HEK293 (cell line): Measurements from ENCODE around the gene TAOK3.

Experiments
- ZNF175 ChIP-seq: fragments of 450-650 bp; formaldehyde crosslinking; IDR thresholded peaks from 2 replicates; pipeline ENCODE4 v1.5.1; 2016; ENCODE audit warnings: missing biosample characterization, missing genetic modification characterization
- ZNF394 ChIP-seq: fragments of 450-650 bp; formaldehyde crosslinking; IDR thresholded peaks from 2 replicates; pipeline ENCODE4 v1.5.1; 2016; ENCODE audit warnings: missing biosample characterization, missing genetic modification characterization, mild to moderate bottlenecking, moderate library complexity, borderline replicate concordance
- ZNF416 ChIP-seq: fragments of 450-650 bp; formaldehyde crosslinking; IDR thresholded peaks from 2 replicates; pipeline ENCODE4 v1.5.1; 2016; ENCODE audit warnings: missing biosample characterization, missing genetic modification characterization
- ZNF610 ChIP-seq: fragments of 450-650 bp; formaldehyde crosslinking; IDR thresholded peaks from 2 replicates; pipeline ENCODE4 v1.5.1; 2016; ENCODE audit warnings: missing biosample characterization, missing genetic modification characterization, borderline replicate concordance

DNA sequence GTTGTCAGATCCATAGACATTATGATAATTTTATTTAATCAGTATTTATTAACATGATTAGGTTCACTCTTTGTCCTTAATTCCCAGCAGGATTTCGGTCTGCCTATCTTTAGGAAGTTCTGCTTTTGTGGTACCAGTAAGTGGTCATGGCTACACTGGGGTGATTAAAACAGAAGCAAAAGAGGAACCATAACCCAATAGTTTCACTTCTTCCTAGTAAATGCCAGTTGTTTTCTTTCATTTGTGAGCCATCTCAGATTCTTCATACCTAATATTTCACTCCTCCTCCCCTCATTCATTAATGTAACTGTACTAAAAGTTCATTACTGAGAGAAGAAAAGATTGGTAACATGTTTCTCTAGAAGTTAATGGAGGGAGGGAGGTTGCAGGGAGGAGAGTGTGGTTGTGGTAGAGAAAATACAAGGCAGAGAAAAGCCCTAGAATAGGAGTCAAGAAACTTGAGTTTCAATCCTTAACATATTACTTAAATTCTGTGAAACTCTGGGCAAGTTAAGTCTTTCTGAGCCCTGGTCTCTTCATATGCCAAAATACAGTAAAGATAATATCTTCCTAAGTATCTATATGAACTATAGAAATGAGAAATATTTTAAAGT is 135.5 kb downstream of the TAOK3 start:
- TF ChIP-seq ZNF394 (tag by site-specific recombination) (no peak), ZNF175 (tag by site-specific recombination) (no peak), ZNF610 (tag by site-specific recombination) (no peak), ZNF416 (tag by site-specific recombination) (no peak)
